HEK293T (cell line): ENCODE data around the gene ZBTB47.

Source experiments
- ARNT ChIP-seq: fragments of 450-650 bp; IDR thresholded peaks from 2 replicates; pipeline ENCODE4 v1.6.1; 2017; ENCODE audit warnings: mild to moderate bottlenecking
- BHLHE40 ChIP-seq: fragments of 450-650 bp; IDR thresholded peaks from 2 replicates; pipeline ENCODE4 v1.6.1; 2016; ENCODE audit warnings: mild to moderate bottlenecking, moderate library complexity, borderline replicate concordance
- CTBP1 ChIP-seq: fragments of 450-650 bp; IDR thresholded peaks from 2 replicates; pipeline ENCODE4 v1.6.1; 2016; ENCODE audit warnings: borderline replicate concordance
- FOXA1 ChIP-seq: fragments of 450-650 bp; IDR thresholded peaks from 2 replicates; pipeline ENCODE4 v1.6.1; 2016; ENCODE audit warnings: mild to moderate bottlenecking
- FOXK2 ChIP-seq: fragments of 450-650 bp; IDR thresholded peaks from 2 replicates; pipeline ENCODE4 v1.6.1; 2016; ENCODE audit warnings: mild to moderate bottlenecking
- FOXM1 ChIP-seq: fragments of 450-650 bp; IDR thresholded peaks from 2 replicates; pipeline ENCODE4 v1.6.1; 2017; ENCODE audit warnings: mild to moderate bottlenecking, borderline replicate concordance
- L3MBTL2 ChIP-seq: fragments of 450-650 bp; conservative IDR thresholded peaks from 2 replicates; pipeline ENCODE4 v1.6.1; 2016; ENCODE audit warnings: mild to moderate bottlenecking
- SUZ12 ChIP-seq: fragments of 450-650 bp; IDR thresholded peaks from 2 replicates; pipeline ENCODE4 v1.6.1; 2016; ENCODE audit warnings: mild to moderate bottlenecking
- ZNF384 ChIP-seq: fragments of 450-650 bp; IDR thresholded peaks from 2 replicates; pipeline ENCODE4 v1.6.1; 2016

DNA sequence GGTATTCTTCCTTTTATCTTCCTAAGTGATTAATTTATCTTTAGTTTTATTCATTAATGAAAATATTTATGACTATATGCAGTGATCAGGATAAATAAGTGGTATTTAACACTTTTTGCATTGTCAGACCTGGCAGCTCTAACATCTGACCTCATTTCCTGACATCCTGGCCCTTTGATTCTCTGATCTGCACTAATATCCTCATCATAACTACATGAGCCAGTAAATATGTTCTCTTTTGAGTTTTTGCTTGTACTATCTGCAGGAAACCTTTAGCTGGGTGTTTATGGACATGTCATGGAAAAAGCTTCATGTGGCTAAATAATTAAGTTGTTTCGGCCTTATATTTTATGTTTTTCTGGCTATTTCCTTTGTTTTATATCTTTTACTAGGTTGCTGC is 42.5 kb upstream of the ZBTB47 start:
- TF ChIP-seq FOXK2 = no peak
- TF ChIP-seq FOXA1 = no peak
- TF ChIP-seq BHLHE40 = no peak
- no peak for TF ChIP-seq L3MBTL2
- TF ChIP-seq CTBP1 = no peak
- TF ChIP-seq SUZ12 = no peak
- no peak for TF ChIP-seq ARNT
- no peak for TF ChIP-seq FOXM1
- no peak for TF ChIP-seq ZNF384
